Uterus (tissue), 2 donors: ENCODE results near the gene KRT3.

Source experiments
- CTCF ChIP-seq, 4 experiments: fragments of 200-600 bp in 2 of 4; fragments of 450-650 bp in 2 of 4; sonication (generic) in 2 of 4; IDR thresholded peaks; one replicate each; pipeline ENCODE4 v1.5.1; 2016 to 2019; ENCODE audit warnings: antibody characterized with exemption in 4 of 4, mild to moderate bottlenecking in 2 of 4, moderate library complexity in 1 of 4
- POLR2A ChIP-seq, 2 donors: fragments of 450-650 bp; IDR thresholded peaks; one replicate each; pipeline ENCODE4 v1.6.1; 2016; ENCODE audit warnings: antibody characterized with exemption in 2 of 2, mild to moderate bottlenecking in 1 of 2, moderate library complexity in 1 of 2

GRCh38 chr12:52771505-52771904 lies 24.4 kb downstream of the KRT3 start:
- TF ChIP-seq CTCF (IDR thresholded peaks at IDR 0.05): no peak
- TF ChIP-seq POLR2A (IDR thresholded peaks at IDR 0.05): no peak
